Uterus (tissue), 4 donors: ENCODE data around the gene MIGA2. TPM values are rescaled to one million over a fixed set of nuclear protein-coding genes. Genes with fewer than 3 reads are reported as not detected.

Source experiments
- DNase-seq, 2 donors: peaks; one replicate each; pipeline ENCODE4 v3.0.0-alpha.2; 2019 to 2020
- H3K27ac ChIP-seq, 2 donors: fragments of 200-600 bp; sonication (generic); 1 replicate in 1 of 2; 2 replicates in 1 of 2; pipeline ENCODE4 v1.5.1; 2016 to 2018
- H3K27me3 ChIP-seq, 2 donors: fragments of 200-600 bp; sonication (generic); one replicate each; pipeline ENCODE4 v1.5.1; 2018 to 2019; ENCODE audit warnings: control low read depth in 1 of 2
- H3K36me3 ChIP-seq, 2 donors: fragments of 200-600 bp; sonication (generic); one replicate each; pipeline ENCODE4 v1.5.1; 2019; ENCODE audit warnings: control low read depth in 1 of 2
- H3K4me1 ChIP-seq, 2 donors: fragments of 200-600 bp; sonication (generic); one replicate each; pipeline ENCODE4 v1.5.1; 2018 to 2019; ENCODE audit warnings: control low read depth in 1 of 2
- H3K4me3 ChIP-seq, 2 donors: fragments of 200-600 bp; sonication (generic); 1 replicate in 1 of 2; 2 replicates in 1 of 2; pipeline ENCODE4 v1.5.1; 2018 to 2019; ENCODE audit warnings: mild to moderate bottlenecking in 1 of 2
- H3K9me3 ChIP-seq, 2 donors: fragments of 200-600 bp; sonication (generic); one replicate each; pipeline ENCODE4 v1.5.1; 2019; ENCODE audit warnings: control low read depth in 1 of 2
- POLR2A ChIP-seq, 2 donors: fragments of 450-650 bp; IDR thresholded peaks; one replicate each; pipeline ENCODE4 v1.6.1; 2016; ENCODE audit warnings: antibody characterized with exemption in 2 of 2, mild to moderate bottlenecking in 1 of 2, moderate library complexity in 1 of 2
- intact Hi-C: fragments of 100-400 bp; cut with DNase I; formaldehyde crosslinking; loops from one replicate; pipeline ENCODE4 v1.15.1; 2023; ENCODE audit warnings: low total_unique reads
- total RNA-seq, 4 donors: library from RNA; depleted of rRNA in 3 of 4; stranded (reverse); fragments of >200 nt in 3 of 4; gene quantifications; one replicate each; pipeline versions ENCODE4 v1.1.0 to v1.2.4, GENCODE V29; 2014 to 2023
- TF ChIP-seq, protein P1 (sequence below), 4 experiments: fragments of 200-600 bp in 2 of 4; fragments of 450-650 bp in 2 of 4; sonication (generic) in 2 of 4; IDR thresholded peaks; one replicate each; pipeline ENCODE4 v1.5.1; 2016 to 2019; ENCODE audit warnings: antibody characterized with exemption in 4 of 4, mild to moderate bottlenecking in 2 of 4, moderate library complexity in 1 of 4
- donor health status: DM: yes; HTN: yes; CAD: no.

MIGA2 gene
- total RNA-seq, 4 donors from 2014 or later, result 13.2 to 36.5 (median 34.0) TPM

DNA sequence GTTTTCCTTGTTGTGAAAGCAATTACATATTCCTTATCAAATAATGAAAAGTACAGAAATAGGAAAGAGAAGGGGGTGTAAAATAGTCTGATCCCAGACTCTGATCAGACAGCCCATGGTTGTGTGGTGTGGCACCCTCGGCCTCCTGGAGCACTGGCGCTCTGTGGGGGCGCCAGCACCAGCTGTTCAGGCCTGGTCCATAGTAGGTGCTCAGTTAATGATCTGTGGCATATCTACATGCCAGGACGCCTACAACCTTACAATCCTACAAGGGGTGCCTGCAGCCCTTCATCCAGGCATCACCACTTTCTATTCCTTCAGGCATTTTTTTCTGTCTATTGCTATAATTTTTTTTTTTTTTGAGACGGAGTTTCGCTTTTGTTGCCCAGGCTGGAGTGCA lies 16.6 kb downstream of the MIGA2 start:
- Histone ChIP-seq H3K4me3 (no peak overlapping the region), H3K36me3 (no peaks in the 10 kb centered on the region), H3K27ac (no peak overlapping the region), H3K27me3 (no peaks in the 10 kb centered on the region), H3K9me3 (no peaks in the 10 kb centered on the region), H3K4me1 (no peaks in the 10 kb centered on the region)
- intact Hi-C loops, result no loop called here
- no peak for TF ChIP-seq POLR2A (IDR thresholded peaks at IDR 0.05)
- TF ChIP-seq, protein P1, sequence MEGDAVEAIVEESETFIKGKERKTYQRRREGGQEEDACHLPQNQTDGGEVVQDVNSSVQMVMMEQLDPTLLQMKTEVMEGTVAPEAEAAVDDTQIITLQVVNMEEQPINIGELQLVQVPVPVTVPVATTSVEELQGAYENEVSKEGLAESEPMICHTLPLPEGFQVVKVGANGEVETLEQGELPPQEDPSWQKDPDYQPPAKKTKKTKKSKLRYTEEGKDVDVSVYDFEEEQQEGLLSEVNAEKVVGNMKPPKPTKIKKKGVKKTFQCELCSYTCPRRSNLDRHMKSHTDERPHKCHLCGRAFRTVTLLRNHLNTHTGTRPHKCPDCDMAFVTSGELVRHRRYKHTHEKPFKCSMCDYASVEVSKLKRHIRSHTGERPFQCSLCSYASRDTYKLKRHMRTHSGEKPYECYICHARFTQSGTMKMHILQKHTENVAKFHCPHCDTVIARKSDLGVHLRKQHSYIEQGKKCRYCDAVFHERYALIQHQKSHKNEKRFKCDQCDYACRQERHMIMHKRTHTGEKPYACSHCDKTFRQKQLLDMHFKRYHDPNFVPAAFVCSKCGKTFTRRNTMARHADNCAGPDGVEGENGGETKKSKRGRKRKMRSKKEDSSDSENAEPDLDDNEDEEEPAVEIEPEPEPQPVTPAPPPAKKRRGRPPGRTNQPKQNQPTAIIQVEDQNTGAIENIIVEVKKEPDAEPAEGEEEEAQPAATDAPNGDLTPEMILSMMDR (IDR thresholded peaks at IDR 0.05), result no peak
- no peak for DNase-seq

DNA sequence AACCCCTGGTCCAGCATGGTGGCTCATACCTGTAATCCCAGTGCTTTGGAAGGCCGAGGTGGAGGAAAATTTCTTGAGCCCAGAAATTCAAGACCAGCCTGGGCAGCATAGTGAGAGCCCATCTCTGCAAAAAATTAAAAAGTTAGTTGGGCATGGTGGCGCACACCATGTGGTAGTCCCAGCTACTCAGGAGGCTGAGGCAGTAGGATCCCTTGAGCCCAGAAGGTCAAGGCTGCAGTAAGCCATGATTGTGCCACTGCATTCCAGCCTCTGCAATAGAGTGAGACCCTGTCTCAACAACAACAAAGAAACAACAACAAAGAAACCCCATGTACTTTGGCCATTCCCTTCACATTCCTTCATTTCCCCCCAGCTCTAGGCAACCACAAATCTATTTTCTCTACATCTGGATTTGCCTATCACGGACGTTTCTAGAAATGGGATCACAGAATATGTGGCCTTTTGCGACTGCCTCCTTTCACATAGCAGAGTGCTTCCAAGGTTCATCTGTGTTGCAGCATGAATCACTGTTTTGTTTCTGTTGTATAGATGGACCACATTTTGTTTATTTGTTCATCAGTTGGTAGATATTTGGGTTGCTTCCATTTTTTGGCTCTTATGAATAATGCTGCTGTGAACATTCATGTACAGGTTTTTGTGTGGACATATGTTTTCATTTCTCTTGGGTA lies 17.9 kb downstream of the MIGA2 start:
- TF ChIP-seq, protein P1 (IDR thresholded peaks at IDR 0.05), result no peak
- TF ChIP-seq POLR2A (IDR thresholded peaks at IDR 0.05), result no peak
- intact Hi-C loops, result no loop called here
- no peak overlapping the region for H3K27ac ChIP-seq
- no peak for DNase-seq
- no peaks in the 10 kb centered on the region for H3K4me1 ChIP-seq
- no peaks in the 10 kb centered on the region for H3K9me3 ChIP-seq
- H3K4me3 ChIP-seq, result no peak overlapping the region
- no peaks in the 10 kb centered on the region for H3K36me3 ChIP-seq
- no peaks in the 10 kb centered on the region for H3K27me3 ChIP-seq

DNA sequence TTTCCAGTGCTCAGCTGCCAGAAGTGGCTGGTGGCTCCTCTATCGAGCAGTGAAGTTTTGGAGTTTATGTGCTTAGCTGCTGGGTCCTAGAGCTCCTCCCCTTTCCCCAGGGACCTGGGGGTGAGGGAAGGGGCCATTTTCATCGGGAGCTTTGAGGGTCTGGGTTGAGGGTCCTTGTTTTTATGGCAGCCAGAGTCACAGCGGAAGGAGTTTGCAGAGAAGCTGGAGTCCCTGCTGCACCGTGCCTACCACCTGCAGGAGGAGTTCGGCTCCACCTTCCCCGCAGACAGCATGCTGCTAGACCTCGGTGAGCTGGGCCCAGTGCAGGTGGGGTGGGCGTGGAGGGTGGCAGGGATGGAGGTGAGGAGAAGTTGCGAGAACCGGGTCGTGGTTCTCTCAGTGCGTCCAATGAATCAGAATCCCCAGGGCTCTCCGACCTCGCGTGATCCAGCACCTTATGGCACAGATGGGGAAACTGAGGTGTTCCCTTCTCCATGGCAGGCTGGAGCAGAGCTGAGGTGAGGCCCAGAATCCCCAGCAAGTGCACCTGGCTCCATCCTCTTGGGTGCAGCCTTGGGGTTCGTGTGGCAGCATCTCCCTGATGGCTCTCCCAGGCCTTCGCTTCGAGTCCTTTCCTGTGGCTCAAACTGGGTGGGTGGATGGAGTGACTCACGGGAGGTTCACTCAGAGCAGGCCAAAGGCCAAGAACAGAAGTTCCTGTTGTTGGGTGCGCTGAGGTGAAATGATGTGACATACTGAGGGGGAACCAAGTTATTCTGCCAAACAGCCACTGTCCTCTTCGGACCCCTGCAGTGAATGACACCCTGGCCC lies 22.8 kb downstream of the MIGA2 start:
- Histone ChIP-seq H3K27me3 (no peaks in the 10 kb centered on the region), H3K4me1 (no peaks in the 10 kb centered on the region), H3K4me3 (no peak overlapping the region), H3K27ac (no peak overlapping the region), H3K9me3 (no peaks in the 10 kb centered on the region), H3K36me3 (no peaks in the 10 kb centered on the region)
- intact Hi-C loops, result no loop called here
- DNase-seq, result no peak
- TF ChIP-seq POLR2A (IDR thresholded peaks at IDR 0.05), result no peak
- TF ChIP-seq, protein P1 (IDR thresholded peaks at IDR 0.05), result no peak

DNA sequence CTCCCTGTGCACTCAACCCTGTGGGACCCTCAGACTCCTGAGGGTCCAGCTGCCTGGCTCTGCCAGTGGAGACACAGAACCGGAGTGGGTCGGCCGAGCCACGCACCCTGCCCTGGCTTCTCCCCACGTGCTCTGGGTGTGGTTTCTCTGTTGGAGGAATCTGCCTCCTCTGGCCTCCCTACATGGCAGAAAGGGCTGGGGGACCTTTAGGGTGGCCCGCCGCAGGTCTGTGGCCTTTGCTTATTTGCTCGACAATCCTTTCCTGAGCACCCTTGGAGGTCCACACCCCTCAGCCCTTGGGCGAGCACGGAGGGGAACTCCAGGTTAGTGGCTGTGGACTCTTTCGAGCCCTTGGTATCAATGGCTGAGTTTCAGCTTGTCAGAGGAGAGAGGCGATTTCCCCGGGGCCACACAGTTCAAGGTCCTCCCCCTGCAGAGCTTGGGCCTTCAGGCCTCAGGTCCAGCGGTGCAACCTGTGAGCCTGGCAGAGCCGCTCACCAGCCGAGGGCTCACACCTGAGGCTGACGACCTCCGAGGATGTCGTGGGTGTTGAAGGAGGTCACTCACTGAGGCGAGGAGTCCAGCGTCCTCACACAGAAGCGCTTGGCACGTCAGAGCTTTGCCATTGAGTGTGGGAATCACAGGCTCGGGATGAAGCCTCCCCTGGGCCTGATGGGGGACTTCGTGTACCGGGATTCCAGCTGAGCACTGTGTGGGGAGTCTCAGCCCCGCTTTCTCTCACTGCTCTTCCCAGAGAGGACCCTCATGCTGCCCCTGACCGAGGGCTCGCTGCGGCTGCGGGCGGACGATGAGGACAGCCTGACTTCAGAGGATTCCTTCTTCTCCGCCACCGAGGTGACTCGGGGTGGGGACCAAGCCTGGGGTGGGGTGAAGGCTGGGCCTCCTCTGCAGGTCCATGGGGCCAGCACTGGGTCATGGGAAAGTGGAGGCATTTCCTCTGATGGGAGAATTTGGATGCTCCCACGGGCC lies 23.7 kb downstream of the MIGA2 start:
- no peak for DNase-seq
- H3K27me3 ChIP-seq, result no peaks in the 10 kb centered on the region
- intact Hi-C loops, result no loop called here
- H3K27ac ChIP-seq, result no peak overlapping the region
- H3K9me3 ChIP-seq, result no peaks in the 10 kb centered on the region
- TF ChIP-seq, protein P1 (IDR thresholded peaks at IDR 0.05), result no peak
- TF ChIP-seq POLR2A (IDR thresholded peaks at IDR 0.05), result no peak
- H3K4me3 ChIP-seq, result no peak overlapping the region
- H3K36me3 ChIP-seq, result no peaks in the 10 kb centered on the region
- H3K4me1 ChIP-seq, result no peaks in the 10 kb centered on the region
